Karpas-422 (cell line): ENCODE data around the gene ABHD16B. TPM values are rescaled to one million over a fixed set of nuclear protein-coding genes. Genes with fewer than 3 reads are reported as not detected.

Source experiments
- DNase-seq: peaks from one replicate; pipeline ENCODE4 v3.0.0-alpha.2; 2015
- H2AFZ ChIP-seq: fragments of 200-600 bp; sonication (generic); 2 replicates; pipeline ENCODE4 v1.6.1; 2014; ENCODE audit warnings: antibody characterized with exemption, low read length, mixed read lengths
- H3K27ac ChIP-seq: fragments of 200-600 bp; sonication (generic); 2 replicates; pipeline ENCODE4 v1.5.1; 2014; ENCODE audit warnings: mild to moderate bottlenecking, low read length, moderate library complexity
- H3K27me3 ChIP-seq: fragments of 200-600 bp; sonication (generic); 2 replicates; pipeline ENCODE4 v1.6.1; 2014; ENCODE audit warnings: low read length, mixed read lengths
- H3K36me3 ChIP-seq: fragments of 200-600 bp; sonication (generic); 2 replicates; pipeline ENCODE4 v1.6.1; 2014; ENCODE audit warnings: low read length, mixed read lengths; ENCODE audit not compliant: insufficient read depth
- H3K4me1 ChIP-seq: fragments of 200-600 bp; sonication (generic); 2 replicates; pipeline ENCODE4 v1.6.1; 2014; ENCODE audit warnings: mild to moderate bottlenecking, low read length, mixed read lengths
- H3K4me2 ChIP-seq: fragments of 200-600 bp; sonication (generic); 2 replicates; pipeline ENCODE4 v1.6.1; 2014; ENCODE audit warnings: low read length, low read depth, mild to moderate bottlenecking; ENCODE audit not compliant: poor library complexity, severe bottlenecking
- H3K4me3 ChIP-seq: fragments of 200-600 bp; sonication (generic); 2 replicates; pipeline ENCODE4 v1.5.1; 2014; ENCODE audit warnings: mild to moderate bottlenecking, antibody characterized with exemption, low read length, mixed read lengths
- H3K79me2 ChIP-seq: fragments of 200-600 bp; sonication (generic); 2 replicates; pipeline ENCODE4 v1.6.1; 2014; ENCODE audit warnings: mild to moderate bottlenecking, low read length, mixed read lengths
- H3K9ac ChIP-seq: fragments of 200-600 bp; sonication (generic); 2 replicates; pipeline ENCODE4 v1.6.0; 2014; ENCODE audit warnings: low read length
- H3K9me2 ChIP-seq: fragments of 200-600 bp; sonication (generic), shearing (Covaris generic); replicated peaks from 2 replicates; pipeline ENCODE4 v1.6.0; 2014; ENCODE audit warnings: mild to moderate bottlenecking, low read length, moderate library complexity; ENCODE audit not compliant: insufficient read depth
- H3K9me3 ChIP-seq: fragments of 300-700, 200-600 bp; sonication (generic); 2 replicates; pipeline ENCODE4 v1.6.1; 2014; ENCODE audit warnings: low read length, mixed read lengths
- H4K20me1 ChIP-seq: fragments of 200-600 bp; sonication (generic); 2 replicates; pipeline ENCODE4 v1.6.1; 2014; ENCODE audit warnings: mild to moderate bottlenecking, antibody characterized with exemption, low read length, low read depth; ENCODE audit not compliant: insufficient read depth
- total RNA-seq: library from RNA; depleted of rRNA; stranded (reverse); fragments of >200 nt; shearing (Covaris generic); gene quantifications from 2 replicates; pipeline ENCODE4 v1.2.3, GENCODE V29; 2014; ENCODE audit warnings: low replicate concordance; rRNA removed

Gene ABHD16B
- not detected in 2 replicates for total RNA-seq

DNA sequence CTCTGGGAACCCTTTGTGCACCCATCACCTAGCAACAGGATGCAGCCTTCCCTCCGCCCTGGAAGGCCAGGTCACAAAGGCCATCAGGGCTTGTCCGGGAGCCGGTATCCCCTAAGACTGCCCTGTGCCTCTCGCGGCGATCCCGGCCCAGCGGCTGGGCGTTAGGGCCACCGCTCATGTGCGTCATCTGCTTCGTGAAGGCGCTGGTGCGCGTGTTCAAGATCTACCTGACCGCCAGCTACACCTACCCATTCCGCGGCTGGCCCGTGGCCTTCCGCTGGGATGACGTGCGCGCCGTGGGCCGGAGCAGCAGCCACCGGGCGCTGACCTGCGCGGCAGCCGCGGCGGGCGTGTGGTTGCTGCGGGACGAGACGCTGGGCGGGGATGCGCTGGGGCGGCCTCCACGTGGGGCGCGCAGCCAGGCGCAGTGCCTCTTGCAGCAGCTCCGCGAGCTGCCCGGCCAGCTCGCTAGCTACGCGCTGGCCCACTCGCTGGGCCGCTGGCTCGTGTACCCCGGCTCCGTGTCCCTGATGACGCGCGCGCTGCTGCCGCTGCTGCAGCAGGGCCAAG lies at the start of gene ABHD16B:
ABHD16B (plus strand) TSS at position 134 of the 570 bp plus-strand sequence; CDS start at position 177, 43 bp downstream.
- no peak within 1 kb of the TSS for H3K4me2 ChIP-seq
- no peak within 1 kb of the TSS for H3K4me3 ChIP-seq
- no peaks in the 10 kb centered on the region for H3K36me3 ChIP-seq
- DNase-seq, result no peak
- no peaks in the 10 kb centered on the region for H3K9me2 ChIP-seq
- no peak within 1 kb of the TSS for H3K9ac ChIP-seq
- H3K79me2 ChIP-seq, result peaks cover 26% of the 10 kb centered on the region
- H3K4me1 ChIP-seq, result peaks cover 14% of the 10 kb centered on the region
- no peaks in the 10 kb centered on the region for H3K27me3 ChIP-seq
- H4K20me1 ChIP-seq, result peaks cover 16% of the 10 kb centered on the region
- H3K9me3 ChIP-seq, result no peaks in the 10 kb centered on the region
- no peak within 1 kb of the TSS for H2AFZ ChIP-seq
- no peak within 1 kb of the TSS for H3K27ac ChIP-seq

DNA sequence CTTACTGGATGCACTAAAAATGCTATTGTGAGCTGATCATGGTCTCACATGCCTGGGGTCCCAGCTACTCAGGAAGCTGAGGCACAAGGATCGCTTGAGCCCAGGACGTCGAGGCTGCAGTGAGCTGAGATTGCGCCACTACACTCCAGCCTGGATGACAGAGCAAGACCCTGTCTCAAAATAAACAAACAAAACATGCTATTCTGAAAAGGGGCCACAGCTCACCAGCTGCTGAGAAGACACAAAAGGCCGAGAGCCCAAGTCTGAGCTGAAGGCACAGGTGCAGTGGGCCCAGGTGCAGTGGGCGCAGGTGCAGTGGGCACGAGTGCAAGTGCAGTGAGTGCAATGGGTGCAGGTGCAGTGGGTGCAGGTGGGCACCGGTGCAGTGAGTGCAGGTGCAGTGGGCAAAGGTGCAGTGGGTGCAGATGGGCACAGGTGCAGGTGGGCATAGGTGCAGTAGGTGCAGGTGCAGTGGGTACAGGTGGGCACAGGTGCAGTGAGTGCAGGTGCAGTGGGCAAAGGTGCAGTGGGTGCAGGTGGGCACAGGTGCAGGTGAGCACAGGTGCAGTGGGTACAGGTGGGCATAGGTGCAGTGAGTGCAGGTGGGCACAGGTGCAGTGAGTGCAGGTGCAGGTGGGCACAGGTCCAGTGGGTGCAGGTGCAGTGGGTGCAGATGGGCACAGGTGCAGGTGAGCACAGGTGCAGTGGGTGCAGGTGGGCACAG lies 46.2 kb upstream of the ABHD16B start:
- no peak for DNase-seq
- Histone ChIP-seq H4K20me1 (no peaks in the 10 kb centered on the region), H3K27me3 (no peaks in the 10 kb centered on the region), H3K4me2 (no peak overlapping the region), H3K36me3 (no peaks in the 10 kb centered on the region), H3K4me3 (no peak overlapping the region), H3K9ac (no peak overlapping the region), H2AFZ (no peak overlapping the region), H3K27ac (no peak overlapping the region), H3K79me2 (no peaks in the 10 kb centered on the region), H3K9me3 (no peaks in the 10 kb centered on the region), H3K9me2 (no peaks in the 10 kb centered on the region), H3K4me1 (no peaks in the 10 kb centered on the region)

DNA sequence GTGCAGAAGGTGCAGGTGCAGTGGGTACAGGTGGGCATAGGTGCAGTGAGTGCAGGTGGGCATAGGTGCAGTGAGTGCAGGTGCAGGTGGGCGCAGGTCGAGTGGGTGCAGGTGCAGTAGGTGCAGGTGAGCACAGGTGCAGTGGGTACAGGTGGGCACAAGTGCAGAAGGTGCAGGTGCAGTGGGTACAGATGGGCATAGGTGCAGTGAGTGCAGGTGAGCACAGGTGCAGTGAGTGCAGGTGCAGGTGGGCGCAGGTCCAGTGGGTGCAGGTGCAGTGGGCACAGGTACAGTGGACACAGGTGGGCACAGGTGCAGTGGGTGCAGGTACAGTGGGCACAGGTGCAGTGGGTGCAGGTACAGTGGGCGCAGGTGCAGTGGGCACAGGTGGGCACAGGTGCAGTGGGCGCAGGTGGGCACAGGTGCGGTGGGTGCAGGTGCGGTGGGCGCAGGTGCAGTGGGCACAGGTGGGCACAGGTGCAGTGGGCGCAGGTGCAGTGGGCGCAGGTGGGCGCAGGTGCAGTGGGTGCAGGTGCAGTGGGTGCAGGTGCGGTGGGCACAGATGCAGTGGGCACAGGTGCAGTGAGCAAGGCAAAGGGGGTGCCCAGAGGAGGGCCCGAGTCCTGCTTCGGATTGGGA lies 45.6 kb upstream of the ABHD16B start:
- Histone ChIP-seq H3K27me3 (no peaks in the 10 kb centered on the region), H3K4me1 (no peaks in the 10 kb centered on the region), H3K9ac (no peak overlapping the region), H2AFZ (no peak overlapping the region), H3K4me3 (no peak overlapping the region), H3K36me3 (no peaks in the 10 kb centered on the region), H3K9me3 (no peaks in the 10 kb centered on the region), H3K79me2 (no peaks in the 10 kb centered on the region), H4K20me1 (no peaks in the 10 kb centered on the region), H3K9me2 (no peaks in the 10 kb centered on the region), H3K4me2 (no peak overlapping the region), H3K27ac (no peak overlapping the region)
- no peak for DNase-seq

DNA sequence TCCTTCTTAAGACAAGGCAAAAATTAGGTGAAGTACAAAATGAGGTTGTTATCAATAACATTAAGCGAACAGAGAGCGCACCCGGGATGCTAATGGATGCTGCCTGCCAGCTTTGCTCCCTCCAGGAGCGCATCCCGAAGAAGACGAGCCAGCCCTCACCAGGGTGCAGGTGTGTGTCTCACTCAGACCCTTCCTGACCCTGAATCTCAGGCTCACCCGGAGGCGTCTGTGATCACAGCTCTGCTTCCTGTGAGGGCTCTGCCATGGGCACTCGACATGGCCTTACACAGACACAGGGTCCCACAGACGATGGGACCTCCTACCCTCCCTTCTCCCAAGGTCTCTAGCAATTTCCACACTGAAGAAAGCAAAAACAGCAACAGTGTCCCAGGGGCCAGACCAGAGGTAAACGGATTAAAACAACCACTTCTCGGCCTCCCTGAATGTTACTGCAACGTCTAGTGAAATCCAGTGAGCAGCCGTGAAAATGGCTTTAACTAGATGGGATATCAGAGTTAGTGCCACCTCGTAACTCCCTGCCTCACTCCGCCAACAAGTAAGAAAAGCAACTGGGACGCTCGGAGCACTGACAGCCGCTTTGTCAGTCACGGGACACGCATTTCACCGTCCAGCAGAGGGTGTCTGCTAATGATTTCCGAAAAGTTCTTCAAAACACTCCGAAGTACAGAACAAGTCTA lies 41.9 kb upstream of the ABHD16B start:
- Histone ChIP-seq H3K9me2 (no peaks in the 10 kb centered on the region), H3K4me2 (no peak overlapping the region), H3K36me3 (no peaks in the 10 kb centered on the region), H4K20me1 (no peaks in the 10 kb centered on the region), H2AFZ (no peak overlapping the region), H3K9me3 (no peaks in the 10 kb centered on the region), H3K4me1 (no peaks in the 10 kb centered on the region), H3K27me3 (no peaks in the 10 kb centered on the region), H3K4me3 (no peak overlapping the region), H3K9ac (no peak overlapping the region), H3K79me2 (no peaks in the 10 kb centered on the region), H3K27ac (no peak overlapping the region)
- DNase-seq, result peak; percentile 50

DNA sequence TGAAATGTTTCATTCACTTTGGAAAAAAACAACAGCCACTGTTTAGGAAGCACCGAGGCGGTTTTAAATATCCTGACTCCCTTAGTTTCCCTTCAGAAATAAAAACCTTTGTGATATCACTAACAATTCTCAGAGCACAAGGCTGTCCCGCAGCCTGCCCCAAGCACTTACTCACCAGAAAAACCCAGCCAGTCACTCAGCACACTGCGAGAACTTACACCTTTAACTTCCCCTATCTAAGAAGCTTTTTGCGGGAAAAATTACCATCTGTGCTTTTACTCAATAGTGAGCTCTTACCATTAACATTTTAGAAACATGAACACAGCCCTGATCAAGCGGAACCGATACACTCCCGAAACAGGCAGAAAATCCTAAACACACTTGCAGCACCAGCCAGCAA lies 39.5 kb upstream of the ABHD16B start:
- H3K79me2 ChIP-seq, result no peaks in the 10 kb centered on the region
- H2AFZ ChIP-seq, result no peak overlapping the region
- H3K9me2 ChIP-seq, result no peaks in the 10 kb centered on the region
- H3K36me3 ChIP-seq, result no peaks in the 10 kb centered on the region
- H3K4me3 ChIP-seq, result no peak overlapping the region
- no peaks in the 10 kb centered on the region for H3K4me1 ChIP-seq
- H3K27me3 ChIP-seq, result no peaks in the 10 kb centered on the region
- H3K9ac ChIP-seq, result no peak overlapping the region
- H4K20me1 ChIP-seq, result no peaks in the 10 kb centered on the region
- H3K4me2 ChIP-seq, result no peak overlapping the region
- DNase-seq, result no peak
- no peak overlapping the region for H3K27ac ChIP-seq
- H3K9me3 ChIP-seq, result no peaks in the 10 kb centered on the region

DNA sequence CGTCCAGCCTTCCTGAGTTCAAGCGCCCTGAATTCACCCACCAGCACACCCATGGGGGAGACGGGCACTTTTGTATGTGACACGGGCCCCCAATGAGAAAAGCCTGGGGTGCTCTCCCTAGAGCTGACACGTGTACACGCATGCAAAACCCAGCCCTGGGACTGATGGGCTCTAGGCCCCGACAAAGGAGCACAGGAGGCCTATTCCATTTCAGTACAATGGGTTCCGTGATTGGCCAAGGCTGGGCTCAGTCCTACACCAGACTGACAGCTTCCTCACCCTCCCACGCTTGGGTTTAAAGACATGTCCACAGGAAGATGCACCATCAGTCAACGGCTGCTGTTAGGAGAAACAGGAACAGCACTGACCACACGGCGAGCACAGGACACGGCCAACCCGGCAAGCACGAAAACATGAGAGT lies 39.0 kb upstream of the ABHD16B start:
- H3K4me3 ChIP-seq, result no peak overlapping the region
- no peaks in the 10 kb centered on the region for H3K9me2 ChIP-seq
- no peaks in the 10 kb centered on the region for H3K79me2 ChIP-seq
- no peak overlapping the region for H3K27ac ChIP-seq
- no peak overlapping the region for H2AFZ ChIP-seq
- H3K4me1 ChIP-seq, result no peaks in the 10 kb centered on the region
- no peak for DNase-seq
- no peaks in the 10 kb centered on the region for H4K20me1 ChIP-seq
- no peaks in the 10 kb centered on the region for H3K36me3 ChIP-seq
- H3K9ac ChIP-seq, result no peak overlapping the region
- no peak overlapping the region for H3K4me2 ChIP-seq
- no peaks in the 10 kb centered on the region for H3K9me3 ChIP-seq
- no peaks in the 10 kb centered on the region for H3K27me3 ChIP-seq

DNA sequence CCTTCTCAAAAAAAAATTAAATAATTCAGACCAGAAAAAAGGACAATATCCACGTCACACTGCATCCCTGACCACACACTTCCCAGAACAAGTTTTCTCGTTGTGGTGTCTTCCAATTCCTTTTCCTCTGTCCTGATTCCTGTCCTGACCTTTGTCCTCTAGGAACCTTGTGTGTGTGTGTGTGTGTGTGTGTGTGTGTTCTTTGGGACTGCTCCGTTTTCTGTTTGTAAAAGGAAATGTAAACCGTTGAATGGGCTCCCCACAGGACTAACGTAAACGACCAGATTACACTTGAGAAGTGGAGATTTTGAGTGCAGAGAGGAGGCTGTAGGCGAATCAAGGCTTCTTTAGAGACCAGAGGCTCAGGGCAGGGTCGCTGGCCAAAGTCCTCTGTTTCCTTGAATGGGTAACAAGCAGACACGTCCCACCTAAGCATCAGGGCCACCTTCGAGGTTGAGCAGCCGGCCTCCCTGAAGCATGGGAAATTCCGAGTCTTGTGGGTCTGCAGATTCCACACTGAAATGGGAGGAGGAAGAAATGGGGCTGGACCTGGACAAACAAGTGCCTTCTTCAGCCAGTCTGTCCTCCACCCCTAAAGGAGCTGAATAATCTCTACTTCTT lies 37.5 kb upstream of the ABHD16B start:
- H3K4me1 ChIP-seq, result no peaks in the 10 kb centered on the region
- H3K9me3 ChIP-seq, result no peaks in the 10 kb centered on the region
- no peak overlapping the region for H3K27ac ChIP-seq
- H3K9ac ChIP-seq, result no peak overlapping the region
- DNase-seq, result no peak
- H4K20me1 ChIP-seq, result no peaks in the 10 kb centered on the region
- H3K4me3 ChIP-seq, result no peak overlapping the region
- H3K79me2 ChIP-seq, result no peaks in the 10 kb centered on the region
- no peaks in the 10 kb centered on the region for H3K36me3 ChIP-seq
- H3K4me2 ChIP-seq, result no peak overlapping the region
- H3K9me2 ChIP-seq, result no peaks in the 10 kb centered on the region
- H3K27me3 ChIP-seq, result no peaks in the 10 kb centered on the region
- no peak overlapping the region for H2AFZ ChIP-seq
